Bone marrow (tissue), 2 donors: ENCODE data around the gene CITED4.

Experiments
- DNase-seq, 2 donors: peaks; one replicate each; lab custom pipeline; 2025; lab: John Stamatoyannopoulos, UW

The CITED4 gene

GRCh38 chr1:40834968-40835545 lies 27.1 kb downstream of the CITED4 start:
- DNase-seq, result no peak

GRCh38 chr1:40833979-40834378 lies 28.2 kb downstream of the CITED4 start:
- no peak for DNase-seq

- DNase-seq, result no peak
Observed at GRCh38 chr1:40831001-40831732, 31.0 kb downstream of the CITED4 start.

- DNase-seq, result no peak
Observed at GRCh38 chr1:40830419-40830943, 31.7 kb downstream of the CITED4 start.

GRCh38 chr1:40829631-40830245 lies 32.4 kb downstream of the CITED4 start:
- DNase-seq, result no peak

- DNase-seq, result no peak
Observed at GRCh38 chr1:40825996-40826395, 36.2 kb downstream of the CITED4 start.

- no peak for DNase-seq
Observed at GRCh38 chr1:40825435-40825788, 36.8 kb downstream of the CITED4 start.

GRCh38 chr1:40824591-40825434 lies 37.4 kb downstream of the CITED4 start:
- DNase-seq, result no peak

GRCh38 chr1:40823983-40824382 lies 38.2 kb downstream of the CITED4 start:
- no peak for DNase-seq

GRCh38 chr1:40823345-40823744 lies 38.8 kb downstream of the CITED4 start:
- no peak for DNase-seq

- DNase-seq, result no peak
Observed at GRCh38 chr1:40822890-40823289, 39.3 kb downstream of the CITED4 start.

- no peak for DNase-seq
Observed at GRCh38 chr1:40820911-40821693, 41.1 kb downstream of the CITED4 start.

GRCh38 chr1:40820251-40820797 lies 41.8 kb downstream of the CITED4 start:
- no peak for DNase-seq

GRCh38 chr1:40819101-40819500 lies 43.1 kb downstream of the CITED4 start:
- DNase-seq, result no peak

GRCh38 chr1:40818264-40818961 lies 43.8 kb downstream of the CITED4 start:
- peak in 1 of 2 donors; percentile 14 for DNase-seq

GRCh38 chr1:40817791-40818263 lies 44.3 kb downstream of the CITED4 start:
- no peak for DNase-seq

- no peak for DNase-seq
Observed at GRCh38 chr1:40815420-40815819, 46.7 kb downstream of the CITED4 start.
